Lung (tissue), 12 donors: ENCODE results near the gene TRIB2. TPM values are rescaled to one million over a fixed set of nuclear protein-coding genes. Genes with fewer than 3 reads are reported as not detected.
A peak's percentile ranks its signal among the peaks of the same experiment; 100 is the strongest.

ENCODE experiments used
- ATAC-seq: fragments of 200-7000 bp; cut with Tn5 transposase; one replicate; pipeline ENCODE4 v1.9.1; 2020; ENCODE audit warnings: moderate number of reproducible peaks; ENCODE audit not compliant: insufficient read depth, low FRiP score
- DNase-seq, 3 donors: peaks; one replicate each; pipeline ENCODE4 v3.0.0-alpha.2; 2013 to 2017
- H3K27ac ChIP-seq, 2 donors: one replicate each; pipeline ENCODE4 v1.5.1; 2013; ENCODE audit warnings: mild to moderate bottlenecking in 2 of 2, moderate library complexity in 2 of 2, control low read depth in 1 of 2, inconsistent platforms in 1 of 2, low read depth in 1 of 2, low read length in 1 of 2
- H3K27me3 ChIP-seq, 3 donors: one replicate each; pipeline ENCODE4 v1.5.1; 2013; ENCODE audit warnings: low read length in 2 of 3; ENCODE audit not compliant: control insufficient read depth in 3 of 3, insufficient read depth in 3 of 3
- H3K36me3 ChIP-seq, 4 donors: one replicate each; pipeline ENCODE4 v1.5.1; 2013; ENCODE audit warnings: low read length in 4 of 4, mild to moderate bottlenecking in 1 of 4, moderate library complexity in 1 of 4; ENCODE audit not compliant: control insufficient read depth in 4 of 4, insufficient read depth in 4 of 4
- H3K4me1 ChIP-seq, 5 donors: one replicate each; pipeline ENCODE4 v1.5.1; 2013; ENCODE audit warnings: low read length in 5 of 5, mild to moderate bottlenecking in 2 of 5, moderate library complexity in 1 of 5; ENCODE audit not compliant: control insufficient read depth in 5 of 5, insufficient read depth in 5 of 5
- H3K4me3 ChIP-seq: one replicate; pipeline ENCODE4 v1.5.1; 2013; ENCODE audit warnings: mild to moderate bottlenecking, control low read depth, moderate library complexity
- H3K9ac ChIP-seq, 2 donors: one replicate each; pipeline ENCODE4 v1.5.1; 2013; ENCODE audit warnings: low read length in 2 of 2, control low read depth in 1 of 2; ENCODE audit not compliant: insufficient read depth in 1 of 2
- H3K9me3 ChIP-seq, 4 donors: one replicate each; pipeline ENCODE4 v1.5.1; 2013; ENCODE audit warnings: low read length in 3 of 4, mild to moderate bottlenecking in 1 of 4, moderate library complexity in 1 of 4; ENCODE audit not compliant: control insufficient read depth in 4 of 4, insufficient read depth in 3 of 4
- WGBS, 2 donors: extraction: QIAGEN DNeasy Blood & Tissue Kit; methylation state at CpG; one replicate each; pipeline ENCODE4 v1.1.7; 2013; 5-methylcytosine and 5-hydroxymethylcytosine counted together
- polyA plus RNA-seq, 2 donors: library from polyadenylated mRNA; stranded (reverse); fragments of 200-250 nt; gene quantifications; one replicate each; pipeline ENCODE4 v1.2.1, GENCODE V29; 2013
- total RNA-seq, 2 donors: library from RNA; depleted of rRNA in 1 of 2; stranded (reverse); fragments of >200 nt in 1 of 2; gene quantifications; one replicate each; pipeline ENCODE4 v1.2.1, GENCODE V29; 2014 to 2021
- TF ChIP-seq, protein P1 (sequence below): IDR thresholded peaks from 2 replicates; pipeline ENCODE4 v1.5.1; 2012; ENCODE audit warnings: mild to moderate bottlenecking; ENCODE audit errors: control extremely low read depth, extremely low read depth
- donor health status: control.
- donor health status: control.
- donor health status: Bipolar disorder and iron deficiency.
- donor health status: healthy.
- donor health status: DM: yes; HTN: yes; CAD: no.

Gene TRIB2
- total and polyA plus RNA-seq, 4 donors: 21.3 to 83.6 (median 38.5) TPM

GRCh38 chr2:12715258-12716031 is 1.3 kb upstream of the TRIB2 start:
- WGBS, 2 donors: 33 to 36% methylated on average over 14 of the region's 14 CpGs
- H3K9ac ChIP-seq: peak overlapping the region in 1 of 2 donors; percentile 1
- ATAC-seq (no peak), DNase-seq (no peak)
- no peaks in the 10 kb centered on the region for H3K9me3 ChIP-seq
- H3K27me3 ChIP-seq: no peaks in the 10 kb centered on the region
- peak overlapping the region; percentile 75 to 95 for H3K27ac ChIP-seq
- TF ChIP-seq, protein P1, sequence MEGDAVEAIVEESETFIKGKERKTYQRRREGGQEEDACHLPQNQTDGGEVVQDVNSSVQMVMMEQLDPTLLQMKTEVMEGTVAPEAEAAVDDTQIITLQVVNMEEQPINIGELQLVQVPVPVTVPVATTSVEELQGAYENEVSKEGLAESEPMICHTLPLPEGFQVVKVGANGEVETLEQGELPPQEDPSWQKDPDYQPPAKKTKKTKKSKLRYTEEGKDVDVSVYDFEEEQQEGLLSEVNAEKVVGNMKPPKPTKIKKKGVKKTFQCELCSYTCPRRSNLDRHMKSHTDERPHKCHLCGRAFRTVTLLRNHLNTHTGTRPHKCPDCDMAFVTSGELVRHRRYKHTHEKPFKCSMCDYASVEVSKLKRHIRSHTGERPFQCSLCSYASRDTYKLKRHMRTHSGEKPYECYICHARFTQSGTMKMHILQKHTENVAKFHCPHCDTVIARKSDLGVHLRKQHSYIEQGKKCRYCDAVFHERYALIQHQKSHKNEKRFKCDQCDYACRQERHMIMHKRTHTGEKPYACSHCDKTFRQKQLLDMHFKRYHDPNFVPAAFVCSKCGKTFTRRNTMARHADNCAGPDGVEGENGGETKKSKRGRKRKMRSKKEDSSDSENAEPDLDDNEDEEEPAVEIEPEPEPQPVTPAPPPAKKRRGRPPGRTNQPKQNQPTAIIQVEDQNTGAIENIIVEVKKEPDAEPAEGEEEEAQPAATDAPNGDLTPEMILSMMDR: no peak
- peaks cover 0 to 15% (median 6%) of the 10 kb centered on the region in 5 donors for H3K4me1 ChIP-seq
- H3K36me3 ChIP-seq: no peaks in the 10 kb centered on the region
- no peak overlapping the region for H3K4me3 ChIP-seq

DNA sequence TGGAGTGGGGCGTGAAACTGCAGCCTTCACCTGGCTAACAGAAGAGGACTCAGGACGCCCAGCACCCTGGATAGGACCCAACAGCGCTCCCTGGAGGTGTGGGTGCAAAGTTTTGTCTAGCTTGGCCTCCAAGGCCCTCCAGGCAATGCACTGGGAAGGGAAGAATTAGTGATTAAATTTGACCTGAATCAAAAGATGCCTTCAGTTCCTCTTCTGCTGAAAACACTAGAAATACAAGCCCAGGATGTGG is 779 bp upstream of the TRIB2 start:
- WGBS, 2 donors: 0 to 2% methylated on average over 3 of the region's 3 CpGs
- DNase-seq: peak; percentile 78 to 87 (median 86)
- TF ChIP-seq, protein P1: peak; percentile 61
- Histone ChIP-seq H3K9ac (peak overlapping the region; percentile 60 to 81), H3K4me1 (peaks cover 0 to 21% (median 6%) of the 10 kb centered on the region in 5 donors), H3K36me3 (no peaks in the 10 kb centered on the region), H3K27ac (peak overlapping the region; percentile 95 to 96), H3K4me3 (peak overlapping the region; percentile 56), H3K27me3 (no peaks in the 10 kb centered on the region), H3K9me3 (no peaks in the 10 kb centered on the region)
- peak; percentile 31 for ATAC-seq

- Histone ChIP-seq H3K4me1 (peaks cover 0 to 32% (median 14%) of the 10 kb centered on the region in 5 donors), H3K9ac (peak overlapping the region; percentile 34 to 57), H3K27me3 (no peaks in the 10 kb centered on the region), H3K27ac (peak overlapping the region; percentile 90 to 97), H3K36me3 (no peaks in the 10 kb centered on the region), H3K4me3 (peak overlapping the region; percentile 80), H3K9me3 (no peaks in the 10 kb centered on the region)
- ATAC-seq (peak; percentile 14), DNase-seq (peak; percentile 78 to 90 (median 88))
- TF ChIP-seq, protein P1: no peak
- 0 to 1% methylated on average over 73 to 74 of the region's 74 CpGs for WGBS, 2 donors
Observed at GRCh38 chr2:12717191-12718014, 667 bp downstream of the TRIB2 start.
